K562 (cell line): ENCODE data around the gene FASTK. TPM values are rescaled to one million over a fixed set of nuclear protein-coding genes. Genes with fewer than 3 reads are reported as not detected.

Experiments
- ATAC-seq: fragments of 200-7000 bp; cut with Tn5 transposase; 3 replicates; pipeline ENCODE4 v1.9.1; 2020; ENCODE audit warnings: moderate library complexity
- BruUV-seq: library from RNA; stranded (reverse); fragments of 400-500 nt; replicated peaks from 2 replicates; lab custom pipeline; 2021; lab: Mats Ljungman, UMichigan
- CTCF ChIA-PET: fragments of 300-600 bp; formaldehyde crosslinking; extraction: SDS; loops from one replicate; lab custom pipeline; 2021; ENCODE audit warnings: low intra/inter-chr PET ratio; lab: Yijun Ruan, JAX
- POLR2A ChIA-PET: fragments of 300-600, 350-650 bp; sonication (Branson Sonifier 250); formaldehyde crosslinking; extraction: SDS; loops from one replicate; lab custom pipeline; 2021; ENCODE audit warnings: antibody characterized with exemption, inconsistent platforms; lab: Yijun Ruan, JAX
- DNase-seq, 4 experiments: peaks; one replicate each; pipeline versions ENCODE4 v3.0.0 to v3.0.0-alpha.2; 2011 to 2018; ENCODE audit warnings: low spot score in 3 of 4, mixed read lengths in 3 of 4; ENCODE audit errors: extremely low read depth in 1 of 4
- FAIRE-seq: peaks from 2 replicates; lab custom pipeline; 2011; peaks lifted over from hg19 to GRCh38; lab: Jason Lieb, UNC
- H2AFZ ChIP-seq: 2 replicates; pipeline ENCODE4 v1.6.0; 2011; ENCODE audit warnings: low read depth, low read length, control low read depth, inconsistent platforms
- H3K27ac ChIP-seq: fragments of 200-600 bp; 3 replicates; pipeline ENCODE4 v1.8.0; 2011; ENCODE audit warnings: low read depth, mild to moderate bottlenecking, control low read depth, inconsistent platforms, low read length, moderate library complexity, mixed read lengths; ENCODE audit errors: extremely low read depth
- H3K27me3 ChIP-seq, 2 experiments: fragments of 300-600 bp in 1 of 2; 2 replicates in 1 of 2; 3 replicates in 1 of 2; pipeline versions ENCODE4 v1.6.0 to v1.8.0; 2011; ENCODE audit warnings: inconsistent platforms in 2 of 2, low read length in 2 of 2, mild to moderate bottlenecking in 1 of 2, mixed read lengths in 1 of 2, moderate library complexity in 1 of 2; ENCODE audit not compliant: control insufficient read depth in 2 of 2, insufficient read depth in 2 of 2
- H3K36me3 ChIP-seq: fragments of 300-600 bp; 3 replicates; pipeline ENCODE4 v1.8.0; 2011; ENCODE audit warnings: mild to moderate bottlenecking, low read length, inconsistent platforms; ENCODE audit not compliant: control insufficient read depth, insufficient read depth
- H3K4me1 ChIP-seq, 2 experiments: fragments of 200-600 bp in 1 of 2; replicated peaks in 1 of 2; 2 replicates in 1 of 2; 3 replicates in 1 of 2; pipeline versions ENCODE4 v1.5.1 to v1.8.0; 2011; ENCODE audit warnings: inconsistent platforms in 2 of 2, low read length in 2 of 2, mild to moderate bottlenecking in 1 of 2, mixed read lengths in 1 of 2, moderate library complexity in 1 of 2; ENCODE audit not compliant: control insufficient read depth in 2 of 2, insufficient read depth in 2 of 2
- H3K4me2 ChIP-seq: 2 replicates; pipeline ENCODE4 v1.6.1; 2011; ENCODE audit warnings: low read length, control low read depth, inconsistent platforms, mixed read lengths; ENCODE audit not compliant: insufficient read depth
- H3K4me3 ChIP-seq: fragments of 200-600 bp; sonication (generic), shearing (Covaris generic); 2 replicates; pipeline ENCODE4 v1.5.1; 2016; ENCODE audit warnings: control low read depth, inconsistent platforms
- H3K79me2 ChIP-seq: fragments of 200-600 bp; 3 replicates; pipeline ENCODE4 v1.8.0; 2011; ENCODE audit warnings: low read length, inconsistent platforms; ENCODE audit not compliant: control insufficient read depth, insufficient read depth
- H3K9ac ChIP-seq, 2 experiments: 2 replicates each; pipeline versions ENCODE4 v1.6.0 to v1.6.1; 2011; ENCODE audit warnings: low read depth in 2 of 2, low read length in 2 of 2, control low read depth in 1 of 2, inconsistent platforms in 1 of 2, mild to moderate bottlenecking in 1 of 2, mixed read lengths in 1 of 2; ENCODE audit not compliant: insufficient read depth in 1 of 2
- H3K9me1 ChIP-seq: one replicate; pipeline ENCODE4 v1.6.0; 2011; ENCODE audit warnings: inconsistent platforms, mild to moderate bottlenecking, low read length, moderate library complexity; ENCODE audit not compliant: control insufficient read depth, insufficient read depth
- H3K9me3 ChIP-seq: replicated peaks from 2 replicates; pipeline ENCODE4 v1.5.1; 2011; ENCODE audit warnings: low read depth, low read length, inconsistent platforms; ENCODE audit not compliant: control insufficient read depth, insufficient read depth
- H4K20me1 ChIP-seq: replicated peaks from 2 replicates; pipeline ENCODE4 v1.6.1; 2011; ENCODE audit warnings: low read length, inconsistent platforms, mixed read lengths; ENCODE audit not compliant: control insufficient read depth, insufficient read depth
- BRD9 ChIP-seq: fragments of 450-650 bp; IDR thresholded peaks from 2 replicates; pipeline ENCODE4 v1.6.1; 2018; ENCODE audit warnings: low read depth; ENCODE audit not compliant: partially characterized antibody
- CBX3 ChIP-seq, 2 experiments: IDR thresholded peaks; 1 replicate in 1 of 2; 2 replicates in 1 of 2; pipeline ENCODE4 v1.6.1; 2012; ENCODE audit warnings: inconsistent platforms in 2 of 2, low read length in 2 of 2, borderline replicate concordance in 1 of 2, control low read depth in 1 of 2
- HMG20B ChIP-seq: fragments of 250-450 bp; sonication (Bioruptor Pico); IDR thresholded peaks from 2 replicates; pipeline ENCODE4 v1.5.0; 2021; ENCODE audit warnings: mild to moderate bottlenecking
- HSF4 ChIP-seq: fragments of 250-450 bp; sonication (Bioruptor Pico); IDR thresholded peaks from 2 replicates; pipeline ENCODE4 v2.1.2; 2022; ENCODE audit warnings: mild to moderate bottlenecking, moderate library complexity, borderline replicate concordance
- JUNB ChIP-seq: fragments of 450-650 bp; formaldehyde crosslinking; conservative IDR thresholded peaks from 2 replicates; pipeline ENCODE4 v1.4.0; 2020; ENCODE audit warnings: mild to moderate bottlenecking
- KLF10 ChIP-seq: fragments of 250-450 bp; sonication (Bioruptor Pico); IDR thresholded peaks from 2 replicates; pipeline ENCODE4 v1.6.1; 2021; ENCODE audit warnings: matching md5 sums
- LEF1 ChIP-seq: fragments of 450-650 bp; IDR thresholded peaks from 2 replicates; pipeline ENCODE4 v1.6.1; 2016; ENCODE audit warnings: mild to moderate bottlenecking
- NCOR1 ChIP-seq: fragments of 450-650 bp; IDR thresholded peaks from 2 replicates; pipeline ENCODE4 v1.6.1; 2016; ENCODE audit warnings: mild to moderate bottlenecking, moderate library complexity
- NR2C2 ChIP-seq, 2 experiments: fragments of 200-800 bp in 1 of 2; sonication (Bioruptor generic) in 1 of 2; sonication (generic) in 1 of 2; formaldehyde crosslinking in 1 of 2; IDR thresholded peaks; 2 replicates each; pipeline versions ENCODE4 v1.6.1 to v1.8.0; 2016 to 2022; ENCODE audit warnings: mild to moderate bottlenecking in 1 of 2, missing compliant biosample characterization in 1 of 2, missing genetic modification characterization in 1 of 2, missing genetic modification reagents in 1 of 2
- RBM34 ChIP-seq: fragments of 200-400 bp; formaldehyde crosslinking; IDR thresholded peaks from 2 replicates; pipeline ENCODE4 v1.6.1; 2018; ENCODE audit warnings: low read length, borderline replicate concordance; ENCODE audit not compliant: insufficient read depth
- SRSF3 ChIP-seq: fragments of 200-400 bp; formaldehyde crosslinking; IDR thresholded peaks from 2 replicates; pipeline ENCODE4 v1.6.1; 2016; ENCODE audit warnings: mild to moderate bottlenecking, low read length, moderate library complexity; ENCODE audit not compliant: insufficient read depth
- ZNF175 ChIP-seq: fragments of 200-800 bp; sonication (Bioruptor generic); IDR thresholded peaks from 2 replicates; pipeline ENCODE4 v1.6.1; 2016; ENCODE audit warnings: low read depth, mild to moderate bottlenecking, missing genetic modification characterization, missing compliant biosample characterization
- ZZZ3 ChIP-seq: fragments of 450-650 bp; IDR thresholded peaks from 2 replicates; pipeline ENCODE4 v1.6.1; 2016; ENCODE audit warnings: antibody characterized with exemption, mild to moderate bottlenecking, moderate library complexity
- WGBS: fragments of 100-300 bp; shearing (Covaris generic); methylation state at CpG from one replicate; pipeline ENCODE4 v1.1.6; 2016; ENCODE audit warnings: low coverage, mixed read lengths; ENCODE audit not compliant: insufficient coverage; ENCODE audit errors: missing lambda C conversion rate; 5-methylcytosine and 5-hydroxymethylcytosine counted together
- in situ Hi-C: fragments of 300-500 bp; cut with MboI; formaldehyde crosslinking; loops from 4 replicates; pipeline ENCODE4 v1.15.0; 2018; ENCODE audit warnings: inconsistent platforms, mixed read lengths
- intact Hi-C: fragments of 100-400 bp; cut with micrococcal nuclease; formaldehyde crosslinking; loops from 2 replicates; pipeline ENCODE4 v1.14.2; 2022
- polyA plus RNA-seq, 8 experiments: library from polyadenylated mRNA; depleted of rRNA in 4 of 8; stranded (reverse) in 5 of 8; unstranded in 3 of 8; fragments of >200 nt; fragmentation: Nextera tagmentation in 2 of 8; fragmentation: Illumina TruSeq in 1 of 8; extraction: Ambion mirVana in 2 of 8; extraction: Trizol in 1 of 8; gene quantifications; 2 replicates each; pipeline versions ENCODE4 v1.2.1 to v1.2.3, GENCODE V29; 2011 to 2014; ENCODE audit warnings: inconsistent platforms in 1 of 8, missing spikeins in 1 of 8
- total RNA-seq, 7 experiments: library from RNA; depleted of rRNA in 6 of 7; stranded (reverse); fragments of >200 nt in 6 of 7; fragmentation: Illumina TruSeq in 2 of 7; extraction: Trizol in 2 of 7; gene quantifications; 2 replicates each; pipeline versions ENCODE4 v1.2.1 to v1.2.3, GENCODE V29; 2011 to 2021; ENCODE audit warnings: low replicate concordance in 1 of 7
- TF ChIP-seq, protein P1 (sequence below), 2 experiments: IDR thresholded peaks; 2 replicates each; pipeline ENCODE4 v1.6.1; 2011; ENCODE audit warnings: borderline replicate concordance in 1 of 2, control low read depth in 1 of 2, low read depth in 1 of 2, low read length in 1 of 2, mild to moderate bottlenecking in 1 of 2, mixed read lengths in 1 of 2, moderate library complexity in 1 of 2; ENCODE audit not compliant: insufficient read depth in 1 of 2, insufficient read length in 1 of 2, poor library complexity in 1 of 2, severe bottlenecking in 1 of 2; ENCODE audit errors: extremely low read depth in 1 of 2
- TF ChIP-seq, protein P2 (sequence below): fragments of 250-450 bp; sonication (Bioruptor Pico); IDR thresholded peaks from 2 replicates; pipeline ENCODE4 v1.4.0; 2020; ENCODE audit warnings: mild to moderate bottlenecking, moderate library complexity
- TF ChIP-seq, protein P3 (sequence below): fragments of 250-450 bp; sonication (Bioruptor Pico); IDR thresholded peaks from 2 replicates; pipeline ENCODE4 v1.8.0; 2022; ENCODE audit warnings: inconsistent platforms

The FASTK gene
- total and polyA plus RNA-seq, 9 of the 15 experiments (the other 6 are each of a cell fraction or from before 2014, with no cell fraction given) = 0.51 to 150 (median 48.2) TPM

DNA sequence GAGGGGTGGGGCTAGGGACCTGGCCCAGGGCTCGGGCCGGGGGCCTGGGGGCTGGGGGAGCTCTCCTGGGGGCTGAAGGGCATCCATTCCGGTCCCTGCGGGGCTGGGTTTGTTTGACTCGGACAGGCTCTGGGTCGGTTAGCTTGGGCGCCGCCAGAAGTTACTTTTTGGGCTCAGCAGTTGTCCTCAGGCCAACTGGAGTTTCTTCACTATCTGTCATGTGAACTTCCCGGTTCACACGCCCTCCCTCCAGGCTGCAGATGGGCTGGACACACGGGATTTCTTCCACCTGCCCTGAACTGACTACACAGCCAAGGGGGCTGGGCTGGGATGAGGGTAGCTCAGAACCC lies 17.4 kb downstream of the FASTK start:
- 11% methylated on average over 10 of the region's 11 CpGs for WGBS
- CTCF ChIA-PET = no interaction called here
- peaks cover 58% of the 10 kb centered on the region for H3K36me3 ChIP-seq
- H3K4me3 ChIP-seq = peak overlapping the region; percentile 84; the same call in 1 of the 2 replicates
- peaks cover 68% of the 10 kb centered on the region for H3K79me2 ChIP-seq
- no TSS peak for BruUV-seq
- peak in 3 of 4 experiments; percentile 59 to 70 (median 65) for DNase-seq
- peak; percentile 78 for FAIRE-seq
- H4K20me1 ChIP-seq = peaks cover 10% of the 10 kb centered on the region
- H3K4me2 ChIP-seq = peak overlapping the region; percentile 63
- intact Hi-C loops = no loop called here
- POLR2A ChIA-PET = interaction anchor here (0.6 to 2.7 kb wide), 12 partner anchors 8 to 720 kb away, joined by 3 to 9 read pairs (median 4); partner anchors contain the start of gene FASTK
- H3K27ac ChIP-seq = peak overlapping the region; percentile 90
- ATAC-seq = peak; percentile 0; the same call in 2 of the 3 replicates
- no peak overlapping the region for H2AFZ ChIP-seq
- peaks cover 42 to 80% of the 10 kb centered on the region in 2 experiments for H3K4me1 ChIP-seq
- in situ Hi-C loops = no loop called here
- H3K9me1 ChIP-seq = no peaks in the 10 kb centered on the region
- H3K9ac ChIP-seq = peak overlapping the region; percentile 21 to 91; a peak in 3 of 4 replicates
- H3K9me3 ChIP-seq = no peaks in the 10 kb centered on the region
- no peaks in the 10 kb centered on the region for H3K27me3 ChIP-seq
- TF ChIP-seq, protein P1, sequence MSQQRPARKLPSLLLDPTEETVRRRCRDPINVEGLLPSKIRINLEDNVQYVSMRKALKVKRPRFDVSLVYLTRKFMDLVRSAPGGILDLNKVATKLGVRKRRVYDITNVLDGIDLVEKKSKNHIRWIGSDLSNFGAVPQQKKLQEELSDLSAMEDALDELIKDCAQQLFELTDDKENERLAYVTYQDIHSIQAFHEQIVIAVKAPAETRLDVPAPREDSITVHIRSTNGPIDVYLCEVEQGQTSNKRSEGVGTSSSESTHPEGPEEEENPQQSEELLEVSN (IDR thresholded peaks at IDR 0.05; ENCODE audit: borderline replicate concordance in 1 of 2, extremely low read depth in 1 of 2, insufficient read depth in 1 of 2, insufficient read length in 1 of 2, low read depth in 1 of 2, low read length in 1 of 2, poor library complexity in 1 of 2, severe bottlenecking in 1 of 2) = no peak
- TF ChIP-seq HSF4 (CRISPR knock-in tag) (no peak), KLF10 (CRISPR knock-in tag) (no peak), NCOR1 (no peak), NR2C2 (CRISPR knock-in tag; IDR thresholded peaks at IDR 0.05) (no peak), NR2C2 (tag; IDR thresholded peaks at IDR 0.05) (0 out of 2 replicates have a peak, but pooled peaks have one; percentile 20), JUNB (no peak), ZNF175 (0 out of 2 replicates have a peak, but pooled peaks have one; percentile 47), SRSF3 (no peak), RBM34 (no peak), ZZZ3 (no peak), LEF1 (no peak), CBX3 (IDR thresholded peaks at IDR 0.05; ENCODE audit: borderline replicate concordance in 1 of 2, low read length in 2 of 2) (0 out of 3 replicates have a peak, but pooled peaks of 1 of the 2 experiments have one; percentile 6), HMG20B (CRISPR knock-in tag) (no peak), BRD9 (no peak)
- TF ChIP-seq, protein P2, sequence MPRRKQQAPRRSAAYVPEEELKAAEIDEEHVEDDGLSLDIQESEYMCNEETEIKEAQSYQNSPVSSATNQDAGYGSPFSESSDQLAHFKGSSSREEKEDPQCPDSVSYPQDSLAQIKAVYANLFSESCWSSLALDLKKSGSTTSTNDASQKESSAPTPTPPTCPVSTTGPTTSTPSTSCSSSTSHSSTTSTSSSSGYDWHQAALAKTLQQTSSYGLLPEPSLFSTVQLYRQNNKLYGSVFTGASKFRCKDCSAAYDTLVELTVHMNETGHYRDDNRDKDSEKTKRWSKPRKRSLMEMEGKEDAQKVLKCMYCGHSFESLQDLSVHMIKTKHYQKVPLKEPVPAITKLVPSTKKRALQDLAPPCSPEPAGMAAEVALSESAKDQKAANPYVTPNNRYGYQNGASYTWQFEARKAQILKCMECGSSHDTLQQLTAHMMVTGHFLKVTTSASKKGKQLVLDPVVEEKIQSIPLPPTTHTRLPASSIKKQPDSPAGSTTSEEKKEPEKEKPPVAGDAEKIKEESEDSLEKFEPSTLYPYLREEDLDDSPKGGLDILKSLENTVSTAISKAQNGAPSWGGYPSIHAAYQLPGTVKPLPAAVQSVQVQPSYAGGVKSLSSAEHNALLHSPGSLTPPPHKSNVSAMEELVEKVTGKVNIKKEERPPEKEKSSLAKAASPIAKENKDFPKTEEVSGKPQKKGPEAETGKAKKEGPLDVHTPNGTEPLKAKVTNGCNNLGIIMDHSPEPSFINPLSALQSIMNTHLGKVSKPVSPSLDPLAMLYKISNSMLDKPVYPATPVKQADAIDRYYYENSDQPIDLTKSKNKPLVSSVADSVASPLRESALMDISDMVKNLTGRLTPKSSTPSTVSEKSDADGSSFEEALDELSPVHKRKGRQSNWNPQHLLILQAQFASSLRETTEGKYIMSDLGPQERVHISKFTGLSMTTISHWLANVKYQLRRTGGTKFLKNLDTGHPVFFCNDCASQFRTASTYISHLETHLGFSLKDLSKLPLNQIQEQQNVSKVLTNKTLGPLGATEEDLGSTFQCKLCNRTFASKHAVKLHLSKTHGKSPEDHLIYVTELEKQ (CRISPR knock-in tag) = no peak
- TF ChIP-seq, protein P3, sequence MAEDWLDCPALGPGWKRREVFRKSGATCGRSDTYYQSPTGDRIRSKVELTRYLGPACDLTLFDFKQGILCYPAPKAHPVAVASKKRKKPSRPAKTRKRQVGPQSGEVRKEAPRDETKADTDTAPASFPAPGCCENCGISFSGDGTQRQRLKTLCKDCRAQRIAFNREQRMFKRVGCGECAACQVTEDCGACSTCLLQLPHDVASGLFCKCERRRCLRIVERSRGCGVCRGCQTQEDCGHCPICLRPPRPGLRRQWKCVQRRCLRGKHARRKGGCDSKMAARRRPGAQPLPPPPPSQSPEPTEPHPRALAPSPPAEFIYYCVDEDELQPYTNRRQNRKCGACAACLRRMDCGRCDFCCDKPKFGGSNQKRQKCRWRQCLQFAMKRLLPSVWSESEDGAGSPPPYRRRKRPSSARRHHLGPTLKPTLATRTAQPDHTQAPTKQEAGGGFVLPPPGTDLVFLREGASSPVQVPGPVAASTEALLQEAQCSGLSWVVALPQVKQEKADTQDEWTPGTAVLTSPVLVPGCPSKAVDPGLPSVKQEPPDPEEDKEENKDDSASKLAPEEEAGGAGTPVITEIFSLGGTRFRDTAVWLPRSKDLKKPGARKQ (CRISPR knock-in tag) = no peak
